HG02610 (cell line): ENCODE data around the gene ZCCHC14.
"Not testable (repeated sequence)": the region's sequence is repeated elsewhere in the genome, so short reads cannot be mapped to it uniquely, and the experiment has no call there.

Experiments used
- ATAC-seq: cut with Tn5 transposase; IDR thresholded peaks from one replicate; pipeline ENCODE4 v1.9.1; 2021; ENCODE audit warnings: mild to moderate bottlenecking, moderate library complexity; ENCODE audit not compliant: unreplicated experiment

ZCCHC14 gene

GRCh38 chr16:87525352-87525751, 32.5 kb upstream of the ZCCHC14 start:
- ATAC-seq: no peak

GRCh38 chr16:87524407-87524806, 31.6 kb upstream of the ZCCHC14 start:
- no peak for ATAC-seq

GRCh38 chr16:87523605-87524004, 30.8 kb upstream of the ZCCHC14 start:
- ATAC-seq: not testable (repeated sequence)

GRCh38 chr16:87521764-87522163, 28.9 kb upstream of the ZCCHC14 start:
- not testable (repeated sequence) for ATAC-seq

- not testable (repeated sequence) for ATAC-seq
Measured at GRCh38 chr16:87519170-87519569, 26.3 kb upstream of the ZCCHC14 start.

- ATAC-seq: not testable (repeated sequence)
Measured at GRCh38 chr16:87518430-87519051, 25.7 kb upstream of the ZCCHC14 start.

GRCh38 chr16:87517610-87518429, 25.0 kb upstream of the ZCCHC14 start:
- not testable (repeated sequence) for ATAC-seq

- no peak for ATAC-seq
Measured at GRCh38 chr16:87516361-87516760, 23.5 kb upstream of the ZCCHC14 start.

- ATAC-seq: no peak
Measured at GRCh38 chr16:87515475-87516330, 22.9 kb upstream of the ZCCHC14 start.

- ATAC-seq: not testable (repeated sequence)
Measured at GRCh38 chr16:87509778-87510177, 17.0 kb upstream of the ZCCHC14 start.

- no peak for ATAC-seq
Measured at GRCh38 chr16:87507351-87508069, 14.7 kb upstream of the ZCCHC14 start.

- ATAC-seq: no peak
Measured at GRCh38 chr16:87506423-87507350, 13.9 kb upstream of the ZCCHC14 start.

GRCh38 chr16:87505834-87506233, 13.0 kb upstream of the ZCCHC14 start:
- ATAC-seq: no peak

- not testable (repeated sequence) for ATAC-seq
Measured at GRCh38 chr16:87503232-87503937, 10.6 kb upstream of the ZCCHC14 start.

GRCh38 chr16:87502308-87502969, 9.6 kb upstream of the ZCCHC14 start:
- no peak for ATAC-seq

GRCh38 chr16:87501117-87501516, 8.3 kb upstream of the ZCCHC14 start:
- no peak for ATAC-seq

GRCh38 chr16:87499189-87499486, 6.3 kb upstream of the ZCCHC14 start:
- ATAC-seq: no peak

- no peak for ATAC-seq
Measured at GRCh38 chr16:87498324-87499188, 5.7 kb upstream of the ZCCHC14 start.
